SKM-1 (cell line): ENCODE measurements around the gene PLOD2.
A peak's percentile ranks its signal among the peaks of the same experiment; 100 is the strongest.

Experiments used
- DNase-seq: peaks from one replicate; lab custom pipeline; 2025; ENCODE audit not compliant: unreplicated experiment; lab: John Stamatoyannopoulos, UW

Gene PLOD2

DNA sequence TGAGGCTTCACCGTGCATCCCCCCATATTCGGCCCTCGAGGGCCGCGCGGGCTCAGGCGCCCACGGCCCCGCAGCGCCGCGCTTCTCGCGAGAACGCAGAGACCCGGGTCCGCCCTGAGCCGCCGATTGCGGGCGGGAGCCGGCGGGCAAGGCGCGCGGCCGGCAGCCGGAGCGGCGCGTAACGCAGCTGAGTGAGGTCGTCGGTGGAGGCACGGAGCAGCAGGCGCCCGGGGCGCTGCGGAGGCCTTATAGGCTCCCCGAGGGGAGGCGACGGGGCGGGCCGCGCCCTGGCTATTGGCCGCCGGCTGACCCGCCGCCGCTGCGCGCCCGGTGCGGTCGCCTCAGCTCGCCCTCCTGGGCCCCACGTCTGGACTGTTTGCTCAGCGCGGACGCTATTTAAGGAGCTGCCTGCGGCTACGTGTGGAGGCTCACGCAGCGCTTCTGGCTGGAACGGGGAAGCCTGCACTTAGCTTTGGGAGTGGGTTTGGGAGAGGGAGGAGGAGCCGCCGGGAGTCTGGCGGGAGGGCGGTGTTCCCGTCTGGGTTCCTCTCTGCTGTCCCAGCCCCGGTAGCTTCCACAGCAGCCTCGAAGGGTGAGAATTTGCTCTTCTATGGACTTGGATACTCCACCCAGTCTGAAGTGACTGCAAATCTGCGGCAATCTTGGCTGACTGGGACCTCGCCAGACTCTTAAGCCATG is at the start of gene PLOD2:
Gene PLOD2, minus strand, starts transcription at position 221 of the 699 bp plus-strand sequence. Its CDS starts 195 bp downstream, at position 26.
- DNase-seq, result peak; percentile 59

DNA sequence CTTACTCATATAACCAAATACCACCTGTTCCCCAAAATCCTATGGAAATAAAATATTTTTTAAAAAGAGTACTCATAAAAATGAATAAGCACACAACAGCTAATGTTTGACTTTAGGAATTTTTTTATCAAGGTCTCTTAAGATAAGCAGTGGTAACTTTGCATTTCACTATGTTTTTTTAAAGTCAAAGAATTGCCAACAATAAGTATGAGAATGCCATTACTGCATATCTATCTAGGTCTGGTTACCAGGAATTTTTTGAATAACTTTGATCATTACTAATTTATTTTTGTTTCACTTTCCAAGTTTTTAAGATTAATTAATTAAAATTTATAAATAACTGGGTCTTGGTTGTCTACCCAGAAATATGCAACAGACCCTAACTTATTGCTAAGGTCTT is 48.4 kb upstream of the PLOD2 start:
- no peak for DNase-seq

DNA sequence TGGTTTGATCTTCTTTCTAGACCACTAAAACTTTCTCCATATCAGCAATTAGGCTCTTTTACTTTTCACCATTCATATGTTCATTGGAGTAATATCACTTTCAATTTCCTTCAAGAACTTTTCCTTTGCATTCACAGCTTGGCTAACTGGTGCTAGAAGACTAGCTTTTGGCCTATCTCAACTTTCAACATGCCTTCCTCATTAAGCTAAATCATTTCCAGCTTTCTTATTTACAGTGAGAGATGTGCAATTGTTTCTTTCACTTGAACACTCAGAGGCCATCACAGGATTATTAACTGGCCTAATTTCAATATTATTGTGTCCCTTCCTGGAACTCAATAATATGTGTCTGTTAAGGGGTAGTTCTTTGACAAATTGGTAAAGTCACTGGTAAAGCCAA is 42.8 kb upstream of the PLOD2 start:
- DNase-seq, result no peak

GRCh38 chr3:146200461-146201220 is 39.7 kb upstream of the PLOD2 start:
- no peak for DNase-seq

DNA sequence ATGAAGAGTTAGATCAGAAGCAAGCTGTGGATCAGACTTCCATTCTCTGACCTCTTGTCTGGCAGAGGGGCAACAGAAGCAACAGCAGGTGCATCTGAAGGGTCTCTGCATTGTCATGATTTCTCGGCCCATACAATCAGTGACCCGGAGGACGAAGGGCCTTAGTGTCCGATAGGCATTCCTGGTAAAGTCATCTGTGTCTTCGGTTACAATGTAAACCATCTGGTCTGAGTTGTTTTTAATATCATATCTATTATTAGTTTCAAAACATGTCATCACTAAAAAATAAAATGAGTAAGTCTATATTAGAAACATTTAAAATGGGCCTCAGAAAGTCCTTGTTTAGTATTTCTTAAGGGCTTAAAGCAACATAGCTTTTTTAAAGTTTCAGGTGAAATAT is 38.8 kb upstream of the PLOD2 start:
- DNase-seq, result no peak

- no peak for DNase-seq
Observed at GRCh38 chr3:146196789-146197188, 35.8 kb upstream of the PLOD2 start.

GRCh38 chr3:146195605-146196004 is 34.6 kb upstream of the PLOD2 start:
- no peak for DNase-seq

DNA sequence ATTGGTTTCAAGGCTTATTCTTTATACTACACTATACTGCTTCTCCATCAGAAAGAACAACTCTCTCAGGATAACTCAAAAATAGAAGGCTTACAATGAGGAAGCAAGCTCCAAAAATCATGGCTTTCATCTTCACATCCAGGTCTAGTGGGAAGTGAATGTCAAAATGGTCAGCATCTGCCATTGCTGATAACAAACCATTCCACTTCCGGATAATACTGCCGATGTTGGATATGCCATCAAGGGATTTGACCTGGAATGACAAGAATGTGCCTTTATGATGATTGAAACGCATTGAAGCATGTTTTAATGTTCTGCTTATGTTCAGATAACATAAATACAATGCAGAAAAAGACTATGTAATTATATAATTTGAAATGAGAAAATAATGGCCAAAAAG is 34.0 kb upstream of the PLOD2 start:
- DNase-seq, result no peak

DNA sequence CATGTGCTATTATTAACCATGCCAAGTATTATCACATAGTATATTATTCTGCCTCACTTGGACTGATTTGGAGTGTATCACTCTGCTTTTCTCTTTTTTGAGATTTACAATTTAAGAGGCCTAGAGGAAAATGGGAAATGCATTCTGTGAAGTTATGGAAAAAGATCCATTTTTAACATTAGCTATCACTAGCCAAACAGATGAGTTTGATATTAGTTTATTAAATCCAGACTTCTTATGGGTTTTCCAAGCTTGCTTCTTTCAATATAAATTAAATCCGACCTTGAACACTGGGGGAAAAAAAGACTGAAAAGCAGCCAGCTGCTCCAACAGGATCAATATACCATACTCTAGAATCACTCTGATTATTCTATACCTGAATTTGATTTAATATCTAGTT is 30.1 kb upstream of the PLOD2 start:
- no peak for DNase-seq

DNA sequence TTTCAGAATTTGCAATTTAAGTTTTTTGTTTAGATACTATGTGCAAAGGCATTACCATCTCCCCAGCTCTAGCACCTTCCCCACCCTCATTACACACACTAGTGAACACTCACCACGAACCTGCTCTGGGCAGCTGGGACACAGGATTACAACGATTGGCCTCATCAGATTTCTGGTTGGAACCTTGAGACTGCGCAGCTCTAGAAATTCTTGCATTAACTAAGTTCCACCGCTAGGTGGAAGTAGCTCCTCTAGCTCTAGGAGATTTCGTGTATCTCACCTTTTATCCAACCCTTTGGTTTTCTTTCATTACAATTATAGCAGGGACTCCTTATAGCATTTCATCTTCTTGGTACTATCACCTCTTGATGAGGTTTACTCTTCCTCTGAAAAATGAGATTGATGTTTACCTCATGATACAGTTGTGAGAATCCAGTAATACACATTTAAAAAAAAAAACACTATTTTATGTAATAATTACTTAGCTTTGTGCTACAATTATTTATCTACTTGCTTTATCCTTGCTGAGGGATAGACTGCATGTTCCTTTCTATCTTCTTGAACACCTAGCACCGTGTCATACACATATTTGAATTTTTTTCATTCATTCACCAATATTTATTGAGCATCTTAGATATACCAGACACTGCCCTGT is 28.7 kb upstream of the PLOD2 start:
- peak; percentile 67 for DNase-seq

- DNase-seq, result no peak
Observed at GRCh38 chr3:146187334-146187950, 26.5 kb upstream of the PLOD2 start.

GRCh38 chr3:146184241-146185015 is 23.4 kb upstream of the PLOD2 start:
- DNase-seq, result no peak

DNA sequence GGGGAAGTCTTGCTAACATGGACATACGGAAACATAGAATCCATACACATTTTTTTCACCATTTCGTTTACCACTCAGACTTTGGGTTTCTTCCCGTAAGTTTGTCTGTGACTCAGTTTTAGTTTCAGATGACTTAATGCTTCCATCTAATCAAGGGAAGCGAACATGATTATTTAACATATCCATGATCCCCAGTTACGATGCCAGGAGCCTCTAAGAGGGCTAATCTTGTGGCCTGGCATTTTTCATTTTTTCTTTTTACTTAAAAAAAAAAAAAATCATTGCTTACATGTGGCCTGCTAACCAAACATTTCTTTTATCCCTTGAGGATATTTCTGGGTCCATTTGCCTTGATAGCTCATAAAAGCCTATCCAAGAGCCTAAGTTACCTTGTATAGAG is 20.2 kb upstream of the PLOD2 start:
- DNase-seq, result no peak

- no peak for DNase-seq
Observed at GRCh38 chr3:146180376-146180775, 19.4 kb upstream of the PLOD2 start.

GRCh38 chr3:146178006-146178689 is 17.2 kb upstream of the PLOD2 start:
- no peak for DNase-seq

GRCh38 chr3:146177519-146177918 is 16.5 kb upstream of the PLOD2 start:
- DNase-seq, result no peak

DNA sequence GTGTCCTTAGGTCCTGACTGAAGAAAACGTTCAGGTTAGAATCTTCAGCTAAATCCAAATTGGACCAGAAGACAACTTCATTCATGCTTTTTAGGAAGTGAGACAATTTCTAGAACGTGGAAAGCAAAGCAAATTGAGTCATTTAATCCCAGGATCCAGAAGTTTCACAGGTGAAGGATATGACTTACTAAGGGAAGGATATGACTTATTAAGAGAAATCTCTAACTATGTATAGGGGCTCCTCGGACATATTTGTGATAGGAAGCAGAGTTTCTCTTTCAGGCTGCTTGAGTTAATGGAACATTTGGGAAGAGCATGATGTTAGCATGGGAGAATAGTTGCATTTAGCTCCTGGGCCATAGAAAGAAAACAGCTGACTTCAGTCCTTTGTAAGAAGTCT is 16.1 kb upstream of the PLOD2 start:
- DNase-seq, result no peak

DNA sequence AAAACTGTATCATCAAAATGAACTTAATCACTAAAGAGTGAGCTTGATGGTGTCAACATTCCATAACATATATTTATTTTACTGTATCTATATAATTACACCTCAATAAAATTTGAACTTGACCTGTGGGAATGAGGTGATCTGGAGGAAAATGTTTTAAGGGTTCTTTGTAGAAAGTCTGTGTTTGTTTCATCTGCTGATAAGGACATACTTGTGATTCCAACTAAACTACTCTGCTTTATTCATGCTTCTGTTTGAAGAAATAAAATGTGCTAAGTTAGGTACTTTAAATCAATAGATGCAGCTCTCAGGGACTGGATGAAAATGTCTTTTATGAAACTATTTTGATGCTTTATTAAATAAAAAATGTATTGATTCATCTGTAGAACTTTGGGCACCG is 11.6 kb upstream of the PLOD2 start:
- no peak for DNase-seq

GRCh38 chr3:146170591-146170990 is 9.6 kb upstream of the PLOD2 start:
- no peak for DNase-seq

GRCh38 chr3:146169891-146170290 is 8.9 kb upstream of the PLOD2 start:
- DNase-seq, result no peak
